SK-N-SH treated with all-trans-retinoic acid at 6 μM for 48 hours (cell line): ENCODE measurements around the gene PSMD8.

Experiments used
- ATAC-seq: fragments of 200-7000 bp; cut with Tn5 transposase; 3 replicates; pipeline ENCODE4 v1.9.1; 2020; ENCODE audit warnings: mild to moderate bottlenecking, moderate library complexity
- ARNTL ChIP-seq: fragments of 450-650 bp; formaldehyde crosslinking; IDR thresholded peaks from 2 replicates; pipeline ENCODE4 v1.5.0; 2020; ENCODE audit warnings: low read depth, mild to moderate bottlenecking, moderate library complexity, borderline replicate concordance
- CREB5 ChIP-seq: fragments of 250-450 bp; sonication (Bioruptor Pico); IDR thresholded peaks from 2 replicates; pipeline ENCODE4 v1.5.1; 2020; ENCODE audit warnings: low read depth, mild to moderate bottlenecking, moderate library complexity
- CSDC2 ChIP-seq: fragments of 250-450 bp; sonication (Bioruptor Pico); IDR thresholded peaks from 2 replicates; pipeline ENCODE4 v1.5.0; 2020; ENCODE audit warnings: mild to moderate bottlenecking, moderate library complexity
- ESRRG ChIP-seq: fragments of 250-450 bp; sonication (Bioruptor Pico); IDR thresholded peaks from 2 replicates; pipeline ENCODE4 v1.6.1; 2021; ENCODE audit warnings: mild to moderate bottlenecking
- GLIS3 ChIP-seq: fragments of 250-450 bp; sonication (Bioruptor Pico); IDR thresholded peaks from 2 replicates; pipeline ENCODE4 v1.5.0; 2020; ENCODE audit warnings: mild to moderate bottlenecking, moderate library complexity
- ISL1 ChIP-seq: fragments of 250-450 bp; sonication (Bioruptor Pico); IDR thresholded peaks from 2 replicates; pipeline ENCODE4 v2.1.2; 2022; ENCODE audit warnings: mild to moderate bottlenecking, moderate library complexity
- OSR1 ChIP-seq: fragments of 250-450 bp; sonication (Bioruptor Pico); IDR thresholded peaks from 2 replicates; pipeline ENCODE4 v1.8.0; 2022; ENCODE audit warnings: moderate library complexity, mild to moderate bottlenecking, inconsistent platforms
- PATZ1 ChIP-seq: fragments of 250-450 bp; sonication (Bioruptor Pico); IDR thresholded peaks from 2 replicates; pipeline ENCODE4 v1.8.0; 2020; ENCODE audit warnings: mild to moderate bottlenecking, moderate library complexity, borderline replicate concordance
- POU6F1 ChIP-seq: fragments of 250-450 bp; sonication (Bioruptor Pico); IDR thresholded peaks from 2 replicates; pipeline ENCODE4 v1.8.0; 2021; ENCODE audit warnings: low read depth, mild to moderate bottlenecking, moderate library complexity, borderline replicate concordance
- RARB ChIP-seq: fragments of 250-450 bp; sonication (Bioruptor Pico); IDR thresholded peaks from 2 replicates; pipeline ENCODE4 v1.8.0; 2021; ENCODE audit warnings: mild to moderate bottlenecking, moderate library complexity
- SNAI2 ChIP-seq: fragments of 250-450 bp; sonication (Bioruptor Pico); IDR thresholded peaks from 2 replicates; pipeline ENCODE4 v1.5.0; 2020; ENCODE audit warnings: mild to moderate bottlenecking, moderate library complexity
- TCF4 ChIP-seq: fragments of 250-450 bp; sonication (Bioruptor Pico); IDR thresholded peaks from 2 replicates; pipeline ENCODE4 v1.8.0; 2021; ENCODE audit warnings: mild to moderate bottlenecking, moderate library complexity, borderline replicate concordance
- TOX ChIP-seq: fragments of 250-450 bp; sonication (Bioruptor Pico); IDR thresholded peaks from 2 replicates; pipeline ENCODE4 v1.8.0; 2021; ENCODE audit warnings: mild to moderate bottlenecking, moderate library complexity, borderline replicate concordance
- TSHZ2 ChIP-seq: fragments of 250-450 bp; sonication (Bioruptor Pico); IDR thresholded peaks from 2 replicates; pipeline ENCODE4 v1.5.0; 2020; ENCODE audit warnings: mild to moderate bottlenecking, moderate library complexity
- ZFP3 ChIP-seq: fragments of 250-450 bp; sonication (Bioruptor Pico); IDR thresholded peaks from 2 replicates; pipeline ENCODE4 v1.5.0; 2020; ENCODE audit warnings: mild to moderate bottlenecking, moderate library complexity
- ZFP30 ChIP-seq: fragments of 450-650 bp; formaldehyde crosslinking; IDR thresholded peaks from 2 replicates; pipeline ENCODE4 v1.5.0; 2022; ENCODE audit warnings: mild to moderate bottlenecking, moderate library complexity
- ZNF565 ChIP-seq: fragments of 450-650 bp; formaldehyde crosslinking; conservative IDR thresholded peaks from 2 replicates; pipeline ENCODE4 v1.5.0; 2020; ENCODE audit warnings: low read depth, mild to moderate bottlenecking, moderate library complexity
- ZNF70 ChIP-seq: fragments of 450-650 bp; formaldehyde crosslinking; IDR thresholded peaks from 2 replicates; pipeline ENCODE4 v1.5.0; 2020; ENCODE audit warnings: mild to moderate bottlenecking, moderate library complexity
- ZNF8 ChIP-seq: fragments of 450-650 bp; formaldehyde crosslinking; IDR thresholded peaks from 2 replicates; pipeline ENCODE4 v1.5.0; 2020; ENCODE audit warnings: mild to moderate bottlenecking, moderate library complexity
- TF ChIP-seq, protein P1 (sequence below): fragments of 250-450 bp; sonication (Bioruptor Pico); IDR thresholded peaks from 2 replicates; pipeline ENCODE4 v1.5.1; 2021; ENCODE audit warnings: mild to moderate bottlenecking, moderate library complexity

Gene PSMD8

GRCh38 chr19:38402967-38403674 is 28.8 kb downstream of the PSMD8 start, which contains the start of gene FAM98C (continued):
- TF ChIP-seq TSHZ2 (CRISPR knock-in tag), result no peak
- no peak for TF ChIP-seq CREB5 (CRISPR knock-in tag)
- TF ChIP-seq GLIS3 (CRISPR knock-in tag), result no peak

DNA sequence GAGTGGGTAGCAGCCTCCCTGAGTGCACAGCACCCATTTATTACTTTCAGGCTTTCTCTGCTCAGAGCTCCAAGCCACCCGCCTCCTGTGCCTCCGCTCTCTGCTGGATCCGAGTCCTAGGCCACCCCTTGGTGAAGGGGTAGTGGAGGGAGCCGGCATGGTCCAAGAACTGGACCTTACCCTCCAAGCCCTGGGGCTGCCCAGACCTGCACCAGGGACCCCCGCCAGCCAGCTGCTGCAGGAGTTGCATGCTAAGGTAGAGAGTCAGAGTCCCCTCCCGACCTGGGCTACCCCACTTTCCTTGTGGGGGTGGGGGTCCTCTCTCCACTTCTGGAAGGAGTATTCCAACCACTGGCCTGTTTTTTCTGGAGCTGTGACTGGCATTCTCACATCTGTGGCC is 30.5 kb downstream of the PSMD8 start:
- ATAC-seq, result no peak
- TF ChIP-seq ZNF70 (CRISPR knock-in tag) (no peak), CSDC2 (no peak), CREB5 (CRISPR knock-in tag) (no peak), ZFP3 (CRISPR knock-in tag) (no peak), ZFP30 (CRISPR knock-in tag) (no peak), ZNF565 (no peak), ESRRG (no peak), ZNF8 (no peak), ISL1 (CRISPR knock-in tag) (no peak), OSR1 (CRISPR knock-in tag) (no peak), TCF4 (CRISPR knock-in tag) (no peak), PATZ1 (CRISPR knock-in tag) (no peak), ARNTL (CRISPR knock-in tag) (no peak), TOX (CRISPR knock-in tag) (no peak), TSHZ2 (CRISPR knock-in tag) (no peak)
- TF ChIP-seq, protein P1, sequence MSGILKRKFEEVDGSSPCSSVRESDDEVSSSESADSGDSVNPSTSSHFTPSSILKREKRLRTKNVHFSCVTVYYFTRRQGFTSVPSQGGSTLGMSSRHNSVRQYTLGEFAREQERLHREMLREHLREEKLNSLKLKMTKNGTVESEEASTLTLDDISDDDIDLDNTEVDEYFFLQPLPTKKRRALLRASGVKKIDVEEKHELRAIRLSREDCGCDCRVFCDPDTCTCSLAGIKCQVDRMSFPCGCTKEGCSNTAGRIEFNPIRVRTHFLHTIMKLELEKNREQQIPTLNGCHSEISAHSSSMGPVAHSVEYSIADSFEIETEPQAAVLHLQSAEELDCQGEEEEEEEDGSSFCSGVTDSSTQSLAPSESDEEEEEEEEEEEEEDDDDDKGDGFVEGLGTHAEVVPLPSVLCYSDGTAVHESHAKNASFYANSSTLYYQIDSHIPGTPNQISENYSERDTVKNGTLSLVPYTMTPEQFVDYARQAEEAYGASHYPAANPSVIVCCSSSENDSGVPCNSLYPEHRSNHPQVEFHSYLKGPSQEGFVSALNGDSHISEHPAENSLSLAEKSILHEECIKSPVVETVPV, result no peak

- no peak for ATAC-seq
- no peak for TF ChIP-seq POU6F1 (CRISPR knock-in tag)
- TF ChIP-seq RARB (CRISPR knock-in tag), result no peak
- no peak for TF ChIP-seq OSR1 (CRISPR knock-in tag)
- no peak for TF ChIP-seq SNAI2 (CRISPR knock-in tag)
- no peak for TF ChIP-seq CSDC2
- TF ChIP-seq, all 23 proteins: peak for 0
Observed at GRCh38 chr19:38405276-38405675, 30.9 kb downstream of the PSMD8 start.
